Measurements from ENCODE around the gene ARL8B. TPM values are rescaled to one million over a fixed set of nuclear protein-coding genes. Genes with fewer than 3 reads are reported as not detected.

Gene ARL8B
- total RNA-seq, 1 experiment from 2014 or later: 29.0 TPM

DNA sequence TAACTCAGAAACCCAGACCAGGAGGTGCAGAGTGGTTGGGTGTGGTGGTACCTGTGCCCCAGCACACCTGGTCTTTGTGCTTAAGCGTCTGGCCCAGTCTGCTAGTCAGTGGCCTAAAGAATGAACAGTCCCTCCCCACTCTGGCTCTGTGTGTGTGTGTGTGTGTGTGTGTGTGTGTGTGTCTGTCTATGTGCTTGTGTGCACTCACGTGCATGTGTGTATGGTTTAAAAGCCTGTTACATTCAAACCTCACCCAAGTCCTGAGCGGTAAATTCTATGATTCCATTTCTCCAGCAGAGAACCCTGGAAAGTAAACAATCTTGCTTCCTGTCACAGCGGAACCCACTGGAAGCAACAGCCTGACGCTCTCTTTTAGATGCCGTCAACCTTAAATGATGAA, 99.6 kb downstream of the ARL8B start:
- H3K27me3 ChIP-seq (ENCODE audit: insufficient read depth, low read length): no peaks in the 10 kb centered on the region
- no peak overlapping the region for H2BK20ac ChIP-seq (ENCODE audit: low read depth, low read length, poor library complexity, severe bottlenecking)
- H3K9ac ChIP-seq (ENCODE audit: extremely low read depth, insufficient read length, low read length): no peak overlapping the region
- no peak overlapping the region for H2AK5ac ChIP-seq (ENCODE audit: insufficient read length, low read length)
- H2BK15ac ChIP-seq (ENCODE audit: low read depth, low read length): no peak overlapping the region
- no peak overlapping the region for H4K91ac ChIP-seq (ENCODE audit: insufficient read length, low read depth, low read length)
- Mint-ChIP-seq H3K27ac (peak overlapping the region; percentile 37 to 73 (median 57); a peak in 4 of 7 replicates), H3K4me1 (peaks cover 33 to 44% of the 10 kb centered on the region in 2 experiments), H3K27me3 (ENCODE audit: low read depth) (no peaks in the 10 kb centered on the region), H3K9me3 (no peaks in the 10 kb centered on the region), H3K36me3 (ENCODE audit: insufficient read depth in 1 of 3, low read depth in 3 of 3) (peaks cover 6 to 11% (median 10%) of the 10 kb centered on the region in 3 experiments; a peak in 6 of 7 replicates), H3K4me3 (peak overlapping the region in 1 of 2 experiments; percentile 17; a peak in 1 of 5 replicates)
- H2AFZ ChIP-seq (ENCODE audit: low read length): no peak overlapping the region
- no peak overlapping the region for H3K4me2 ChIP-seq (ENCODE audit: insufficient read depth, insufficient read length, low read length)
- no peaks in the 10 kb centered on the region for H4K20me1 ChIP-seq (ENCODE audit: control insufficient read depth, insufficient read depth, insufficient read length)
- H3K23me2 ChIP-seq (ENCODE audit: insufficient read length, low read depth, low read length, poor library complexity, severe bottlenecking): no peaks in the 10 kb centered on the region
- H3K23ac ChIP-seq (ENCODE audit: insufficient read length, low read depth, low read length): no peak overlapping the region
- H3K79me2 ChIP-seq (ENCODE audit: insufficient read depth, low read length): no peaks in the 10 kb centered on the region
- no peak overlapping the region for H2BK5ac ChIP-seq (ENCODE audit: insufficient read length, low read length)
- H3K14ac ChIP-seq (ENCODE audit: insufficient read depth, low read length): no peak overlapping the region
- H3K4ac ChIP-seq (ENCODE audit: low read depth, low read length): no peak overlapping the region
- no peaks in the 10 kb centered on the region; the same call in 1 of the 2 replicates for H3K4me1 ChIP-seq (ENCODE audit: insufficient read depth, low read length)
- H4K5ac ChIP-seq (ENCODE audit: insufficient read length, low read depth, low read length): no peak overlapping the region
- no peak overlapping the region for H3K18ac ChIP-seq (ENCODE audit: insufficient read length, low read depth, low read length)
- TF ChIP-seq, protein P1, sequence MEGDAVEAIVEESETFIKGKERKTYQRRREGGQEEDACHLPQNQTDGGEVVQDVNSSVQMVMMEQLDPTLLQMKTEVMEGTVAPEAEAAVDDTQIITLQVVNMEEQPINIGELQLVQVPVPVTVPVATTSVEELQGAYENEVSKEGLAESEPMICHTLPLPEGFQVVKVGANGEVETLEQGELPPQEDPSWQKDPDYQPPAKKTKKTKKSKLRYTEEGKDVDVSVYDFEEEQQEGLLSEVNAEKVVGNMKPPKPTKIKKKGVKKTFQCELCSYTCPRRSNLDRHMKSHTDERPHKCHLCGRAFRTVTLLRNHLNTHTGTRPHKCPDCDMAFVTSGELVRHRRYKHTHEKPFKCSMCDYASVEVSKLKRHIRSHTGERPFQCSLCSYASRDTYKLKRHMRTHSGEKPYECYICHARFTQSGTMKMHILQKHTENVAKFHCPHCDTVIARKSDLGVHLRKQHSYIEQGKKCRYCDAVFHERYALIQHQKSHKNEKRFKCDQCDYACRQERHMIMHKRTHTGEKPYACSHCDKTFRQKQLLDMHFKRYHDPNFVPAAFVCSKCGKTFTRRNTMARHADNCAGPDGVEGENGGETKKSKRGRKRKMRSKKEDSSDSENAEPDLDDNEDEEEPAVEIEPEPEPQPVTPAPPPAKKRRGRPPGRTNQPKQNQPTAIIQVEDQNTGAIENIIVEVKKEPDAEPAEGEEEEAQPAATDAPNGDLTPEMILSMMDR (conservative IDR thresholded peaks at IDR 0.05): no peak
- H3K79me1 ChIP-seq (ENCODE audit: insufficient read depth, low read depth, low read length, poor library complexity, severe bottlenecking): no peaks in the 10 kb centered on the region
- no peaks in the 10 kb centered on the region for H3K9me3 ChIP-seq (ENCODE audit: control insufficient read depth, low read depth, low read length)
- no CpG with 5 or more reads among the region's 6 CpGs for WGBS (ENCODE audit: extremely low coverage, insufficient read length, low lambda C conversion rate)
- no peak overlapping the region for H2BK12ac ChIP-seq (ENCODE audit: insufficient read length, low read depth, low read length)
- no peak overlapping the region for H2BK120ac ChIP-seq (ENCODE audit: low read depth, low read length, poor library complexity, severe bottlenecking)
- no peak for DNase-seq
- H3K27ac ChIP-seq (ENCODE audit: insufficient read length, low read depth, low read length): no peak overlapping the region
- H4K8ac ChIP-seq (replicated peaks; ENCODE audit: insufficient read length, low read depth, low read length): no peak overlapping the region
- H3K56ac ChIP-seq (ENCODE audit: insufficient read length, low read depth, low read length): no peak overlapping the region
- H3T11ph ChIP-seq (ENCODE audit: low read length): no peak overlapping the region
